ENCODE measurements around the gene CRISP2.

- TF ChIP-seq EZH2 (IDR thresholded peaks at IDR 0.05; ENCODE audit: insufficient read depth, poor library complexity, severe bottlenecking) (no peak), EZH2phosphoT487 (IDR thresholded peaks at IDR 0.05; ENCODE audit: insufficient read depth, low read depth) (no peak)
These were observed at the start of gene CRISP2 for GRCh38 chr6:49713346-49713745.
